ENCODE results near the gene NDUFS2.
"Not testable (repeated sequence)": the region's sequence is repeated elsewhere in the genome, so short reads cannot be mapped to it uniquely, and the experiment has no call there.

NDUFS2 gene

GRCh38 chr1:161222175-161223019 is 20.2 kb downstream of the NDUFS2 start:
- no peak for TF ChIP-seq CTCF (IDR thresholded peaks at IDR 0.05; ENCODE audit: low read depth, low read length)
- DNase-seq (ENCODE audit: extremely low read depth, low read depth), result no peak

- DNase-seq (ENCODE audit: extremely low read depth, low read depth), result no peak
- TF ChIP-seq CTCF (IDR thresholded peaks at IDR 0.05; ENCODE audit: low read depth, low read length), result no peak
These were observed 21.9 kb downstream of the NDUFS2 start for GRCh38 chr1:161223805-161224694.

DNA sequence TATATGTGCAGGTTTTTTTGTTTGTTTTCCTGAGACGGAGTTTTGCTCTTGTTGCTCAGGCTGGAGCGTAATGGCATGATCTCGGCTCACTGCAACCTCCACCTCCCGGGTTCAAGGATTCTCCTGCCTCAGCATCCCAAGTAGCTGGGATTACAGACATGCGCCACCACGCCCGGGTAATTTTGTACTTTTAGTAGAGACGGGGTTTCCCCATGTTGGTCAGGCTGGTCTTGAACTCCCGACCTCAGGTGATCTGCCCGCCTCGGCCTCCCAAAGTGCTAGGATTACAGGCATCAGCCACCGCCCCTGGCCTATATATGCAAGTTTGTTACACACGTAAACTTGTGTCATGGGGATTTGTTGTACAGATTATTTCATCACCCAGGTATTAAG is 22.5 kb downstream of the NDUFS2 start:
- DNase-seq (ENCODE audit: extremely low read depth, low read depth), result not testable (repeated sequence)

GRCh38 chr1:161225178-161225533 is 23.0 kb downstream of the NDUFS2 start:
- no peak for DNase-seq (ENCODE audit: extremely low read depth, low read depth)
- TF ChIP-seq CTCF (IDR thresholded peaks at IDR 0.05; ENCODE audit: low read depth, low read length), result no peak

DNA sequence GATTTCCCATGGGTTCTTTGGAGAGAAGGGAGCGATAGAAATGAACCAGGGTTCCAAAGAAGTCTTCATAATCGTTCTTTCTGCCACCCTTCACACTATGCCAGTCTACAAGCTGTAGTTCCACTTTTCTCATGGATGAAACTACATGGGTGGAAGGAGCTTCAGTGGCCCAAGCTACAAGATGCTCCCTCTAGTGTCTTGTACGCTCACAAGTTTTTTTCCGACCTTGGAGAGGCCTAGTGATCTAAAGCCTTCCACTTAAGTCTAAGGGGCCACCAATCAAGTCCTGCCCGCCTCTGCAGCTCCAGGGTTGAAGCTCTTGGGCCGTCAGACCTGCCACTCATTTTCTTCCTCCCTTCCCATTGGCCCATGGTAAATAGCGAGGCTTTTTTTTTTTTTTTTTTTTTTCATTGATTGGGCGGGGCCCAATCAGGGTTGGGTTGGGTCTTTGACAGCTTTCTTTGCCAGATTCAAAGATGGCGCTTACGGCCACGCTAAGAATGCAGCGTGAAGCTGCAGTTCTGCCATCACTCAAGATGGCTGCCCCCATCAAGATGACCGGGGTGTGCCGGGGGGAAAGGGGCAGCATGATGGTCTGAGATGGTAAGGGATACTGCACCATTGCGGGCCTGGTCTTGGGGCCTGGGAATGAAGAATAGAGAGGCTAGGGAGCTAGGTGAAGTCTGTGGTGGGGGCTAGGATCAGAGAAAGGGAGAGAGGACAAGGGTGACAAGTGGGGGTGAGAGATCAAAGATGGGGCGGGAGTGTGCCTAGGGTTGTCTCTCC is 23.6 kb downstream of the NDUFS2 start, which contains the start of gene TOMM40L:
TSS of gene TOMM40L (plus strand) at position 527 of the 786 bp plus-strand sequence. CDS start 430 bp downstream, outside the sequence.
- peak; percentile 73 for TF ChIP-seq CTCF (IDR thresholded peaks at IDR 0.05; ENCODE audit: low read depth, low read length)

DNA sequence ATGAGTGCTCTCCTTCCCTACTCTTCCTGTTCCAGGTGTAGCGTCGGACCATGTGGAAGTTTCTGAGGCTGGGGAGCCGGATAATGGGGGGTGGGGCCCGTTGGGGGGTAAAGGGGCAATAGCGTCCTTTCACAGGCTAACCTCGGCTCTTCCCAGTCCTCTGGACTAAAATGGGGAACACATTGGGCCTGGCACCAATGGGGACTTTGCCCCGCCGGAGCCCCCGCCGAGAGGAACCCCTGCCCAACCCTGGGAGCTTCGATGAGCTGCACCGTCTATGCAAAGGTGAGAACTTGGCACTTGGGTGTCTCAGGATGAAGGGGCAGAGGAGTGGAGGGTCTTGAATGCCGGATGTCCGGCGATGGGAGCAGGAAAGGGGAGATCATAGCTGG is 24.1 kb downstream of the NDUFS2 start:
- no peak for TF ChIP-seq CTCF (IDR thresholded peaks at IDR 0.05; ENCODE audit: low read depth, low read length)
- no peak for DNase-seq (ENCODE audit: extremely low read depth, low read depth)

More for the DNA sequence above, 23.6 kb downstream of the NDUFS2 start, which contains the start of gene TOMM40L:
- peak; percentile 100 for DNase-seq (ENCODE audit: extremely low read depth, low read depth)

GRCh38 chr1:161226759-161227158 is 24.6 kb downstream of the NDUFS2 start:
- DNase-seq (ENCODE audit: extremely low read depth, low read depth), result no peak
- TF ChIP-seq CTCF (IDR thresholded peaks at IDR 0.05; ENCODE audit: low read depth, low read length), result no peak
